CD4-positive, alpha-beta T cell (primary cell): ENCODE measurements around the gene AJUBA. TPM values are rescaled to one million over a fixed set of nuclear protein-coding genes. Genes with fewer than 3 reads are reported as not detected.
A peak's percentile ranks its signal among the peaks of the same experiment; 100 is the strongest.

Experiments
- ATAC-seq: fragments of 200-7000 bp; cut with Tn5 transposase; one replicate; pipeline ENCODE4 v1.10.0; 2022; ENCODE audit warnings: mild to moderate bottlenecking; ENCODE audit not compliant: poor library complexity
- CTCF ChIA-PET: fragments of 350-600 bp; sonication (Branson Sonifier 250); formaldehyde crosslinking; loops from one replicate; lab custom pipeline; 2021; ENCODE audit warnings: antibody characterized with exemption, inconsistent platforms; lab: Charles Lee
- POLR2A ChIA-PET: fragments of 350-600 bp; sonication (Branson Sonifier 250); formaldehyde crosslinking; loops from one replicate; lab custom pipeline; 2021; ENCODE audit warnings: antibody characterized with exemption, inconsistent platforms; lab: Charles Lee
- DNase-seq, 14 experiments: peaks; one replicate each; pipeline ENCODE4 v3.0.0-alpha.2; 2013 to 2020; ENCODE audit warnings: mixed read lengths in 2 of 14
- H3K27ac ChIP-seq, 2 donors: one replicate each; pipeline versions ENCODE4 v1.5.1 to v1.7.0; 2013; ENCODE audit warnings: low read length in 2 of 2, low read depth in 1 of 2, mild to moderate bottlenecking in 1 of 2
- H3K27me3 ChIP-seq, 2 experiments: 1 replicate in 1 of 2; 2 replicates in 1 of 2; pipeline versions ENCODE4 v1.6.1 to v1.7.0; 2013; ENCODE audit warnings: low read length in 2 of 2, control low read depth in 1 of 2, mild to moderate bottlenecking in 1 of 2, moderate library complexity in 1 of 2; ENCODE audit not compliant: insufficient read depth in 2 of 2, control insufficient read depth in 1 of 2
- H3K36me3 ChIP-seq: one replicate; pipeline ENCODE4 v1.6.1; 2013; ENCODE audit warnings: low read length, control low read depth; ENCODE audit not compliant: insufficient read depth
- H3K4me1 ChIP-seq: one replicate; pipeline ENCODE4 v1.6.1; 2013; ENCODE audit warnings: low read length, control low read depth; ENCODE audit not compliant: insufficient read depth
- H3K4me3 ChIP-seq: one replicate; pipeline ENCODE4 v1.5.1; 2013; ENCODE audit warnings: mild to moderate bottlenecking, low read length, moderate library complexity
- H3K9me3 ChIP-seq, 2 experiments: 1 replicate in 1 of 2; 2 replicates in 1 of 2; pipeline versions ENCODE4 v1.6.1 to v1.7.0; 2013; ENCODE audit warnings: low read length in 2 of 2, mild to moderate bottlenecking in 2 of 2, control low read depth in 1 of 2, moderate library complexity in 1 of 2; ENCODE audit not compliant: control insufficient read depth in 1 of 2, insufficient read depth in 1 of 2
- H3K27ac Mint-ChIP-seq: one replicate; pipeline ENCODE4 v1.8.0; 2020; ENCODE audit warnings: mixed read lengths
- H3K27me3 Mint-ChIP-seq: one replicate; pipeline ENCODE4 v1.8.0; 2021; ENCODE audit warnings: mixed read lengths
- H3K36me3 Mint-ChIP-seq: one replicate; pipeline ENCODE4 v1.8.0; 2021; ENCODE audit warnings: low read depth, mixed read lengths
- H3K4me1 Mint-ChIP-seq: one replicate; pipeline ENCODE4 v1.8.0; 2021; ENCODE audit warnings: low read depth, mixed read lengths
- H3K4me3 Mint-ChIP-seq: one replicate; pipeline ENCODE4 v1.8.0; 2020; ENCODE audit warnings: mild to moderate bottlenecking, mixed read lengths
- H3K9me3 Mint-ChIP-seq: one replicate; pipeline ENCODE4 v1.8.0; 2020; ENCODE audit warnings: mixed read lengths
- CTCF ChIP-seq: fragments of 200-600 bp; IDR thresholded peaks from one replicate; pipeline ENCODE4 v1.8.0; 2022; ENCODE audit warnings: antibody characterized with exemption, mild to moderate bottlenecking
- intact Hi-C, 2 experiments: fragments of 100-400 bp; cut with DNase I in 1 of 2; cut with micrococcal nuclease in 1 of 2; formaldehyde crosslinking; loops; one replicate each; pipeline versions ENCODE4 v1.15.1 to v1.9.0; 2023 to 2025; cut with DNase I, micrococcal nuclease
- total RNA-seq, 174 experiments: library from RNA in 2 of 174; stranded (reverse) in 2 of 174; gene quantifications; one replicate each; pipeline ENCODE4 v1.2.3 and lab custom pipeline; 2021 to 2026

Gene AJUBA
- total RNA-seq, 2 experiments from 2014 or later, result 0.67 to 1.1 TPM

DNA sequence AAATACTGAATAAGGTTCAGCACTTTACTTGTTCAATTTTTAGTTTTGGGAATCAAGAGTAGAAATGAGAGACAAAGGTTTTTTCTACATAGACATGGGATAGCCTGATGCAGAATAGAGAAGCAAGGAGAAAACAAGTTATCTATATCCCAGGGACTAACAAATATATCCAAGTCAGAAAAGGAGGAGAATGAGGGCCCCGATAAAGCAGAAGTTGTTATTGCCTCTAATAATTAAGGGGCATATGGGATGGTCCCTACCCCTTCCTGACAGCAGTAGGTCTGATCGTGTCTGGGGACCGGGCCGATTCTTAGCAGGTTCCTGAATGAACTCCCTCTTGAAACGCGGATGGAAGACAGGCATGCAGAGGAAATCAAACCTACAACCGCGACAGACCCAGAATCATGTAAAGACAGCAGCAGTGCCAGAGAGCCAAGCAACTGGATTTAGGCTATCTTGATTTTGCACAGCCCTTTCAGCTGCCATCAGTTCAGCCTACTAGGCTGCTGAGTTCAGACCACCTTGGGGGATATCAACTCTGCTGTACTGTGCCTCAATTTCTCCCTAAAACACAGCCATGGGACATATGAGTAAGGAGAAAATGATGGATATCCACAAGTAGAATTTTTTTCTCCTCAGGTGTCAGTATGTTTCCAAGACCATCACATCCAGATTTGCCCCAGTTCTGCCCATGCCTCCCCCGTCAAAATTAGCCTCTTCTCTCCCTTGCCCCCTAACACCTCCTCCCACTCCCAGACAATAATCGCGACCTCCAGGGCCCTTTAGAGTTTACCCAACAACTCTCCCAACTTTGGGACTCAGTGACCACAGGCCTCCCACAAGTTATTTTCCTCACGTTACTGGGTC lies 53.9 kb downstream of the AJUBA start:
- Mint-ChIP-seq H3K4me1 (peaks cover 7% of the 10 kb centered on the region), H3K9me3 (no peaks in the 10 kb centered on the region), H3K36me3 (peaks cover 26% of the 10 kb centered on the region), H3K27me3 (no peaks in the 10 kb centered on the region), H3K27ac (no peak overlapping the region), H3K4me3 (no peak overlapping the region)
- H3K9me3 ChIP-seq, result no peaks in the 10 kb centered on the region
- peaks cover 30% of the 10 kb centered on the region for H3K4me1 ChIP-seq
- H3K36me3 ChIP-seq, result peaks cover 34% of the 10 kb centered on the region
- H3K4me3 ChIP-seq, result peak overlapping the region; percentile 91
- no peaks in the 10 kb centered on the region for H3K27me3 ChIP-seq
- no peak for TF ChIP-seq CTCF
- no peak for ATAC-seq
- intact Hi-C loops, result loop anchor here (1.0 to 10.0 kb wide), 5 partner anchors 9 to 396 kb away; partner anchors contain the start of genes RBM23 (in 2 of the 2), HAUS4 (in 1 of the 2), LRP10 (in 1 of the 2) and PABPN1 (in 1 of the 2)
- ChIA-PET CTCF (interaction anchor here (1.1 to 3.0 kb wide), 12 partner anchors 9 to 167 kb away, joined by 3 to 17 read pairs (median 5); partner anchors contain the start of genes ACIN1, AJUBA, C14orf119 and CDH24), POLR2A (interaction anchor here (0.5 to 3.6 kb wide), 25 partner anchors 10 to 390 kb away, joined by 3 to 68 read pairs (median 5); partner anchors contain the start of genes ACIN1, AJUBA, C14orf119 and DAD1)
- DNase-seq, result peak in 2 of 14 experiments; percentile 9 to 31
- H3K27ac ChIP-seq, result peak overlapping the region; percentile 79 to 88

GRCh38 chr14:22926316-22926715 lies 56.0 kb downstream of the AJUBA start:
- DNase-seq (no peak), ATAC-seq (no peak)
- Histone ChIP-seq H3K4me1 (peaks cover 30% of the 10 kb centered on the region), H3K4me3 (no peak overlapping the region), H3K27me3 (no peaks in the 10 kb centered on the region), H3K36me3 (peaks cover 51% of the 10 kb centered on the region), H3K9me3 (no peaks in the 10 kb centered on the region), H3K27ac (no peak overlapping the region)
- intact Hi-C loops, result loop anchor here in 1 of 2 experiments (10.0 kb wide), 2 partner anchors 368 to 398 kb away; partner anchors contain the start of gene PABPN1
- TF ChIP-seq CTCF, result no peak
- Mint-ChIP-seq H3K27ac (no peak overlapping the region), H3K4me1 (peaks cover 7% of the 10 kb centered on the region), H3K36me3 (peaks cover 43% of the 10 kb centered on the region), H3K27me3 (no peaks in the 10 kb centered on the region), H3K9me3 (no peaks in the 10 kb centered on the region), H3K4me3 (no peak overlapping the region)
- CTCF ChIA-PET, result no interaction called here
- POLR2A ChIA-PET, result no interaction called here

DNA sequence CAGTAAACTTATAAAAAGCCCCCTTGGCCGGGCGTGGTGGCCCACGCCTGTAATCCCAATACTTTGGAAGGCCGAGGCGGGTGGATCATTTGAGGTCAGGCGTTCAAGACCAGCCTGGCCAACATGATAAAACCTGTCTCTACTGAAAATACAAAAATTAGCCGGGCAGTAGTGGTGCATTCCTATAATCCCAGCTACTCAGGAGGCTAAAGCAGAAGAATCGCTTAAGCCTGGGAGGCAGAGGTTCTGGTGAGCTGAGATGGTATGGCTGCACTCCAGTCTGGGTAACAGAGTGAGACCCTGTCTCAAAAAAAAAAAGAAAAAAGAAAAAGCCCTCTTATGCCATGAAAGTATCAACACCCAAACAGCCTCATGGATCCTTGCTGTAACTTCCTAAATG lies 56.8 kb downstream of the AJUBA start:
- no peaks in the 10 kb centered on the region for H3K9me3 Mint-ChIP-seq
- no peaks in the 10 kb centered on the region for H3K27me3 Mint-ChIP-seq
- H3K4me1 Mint-ChIP-seq, result peaks cover 7% of the 10 kb centered on the region
- H3K4me3 Mint-ChIP-seq, result no peak overlapping the region
- DNase-seq (no peak), ATAC-seq (no peak)
- no peak overlapping the region for H3K4me3 ChIP-seq
- ChIA-PET POLR2A (no interaction called here), CTCF (no interaction called here)
- H3K4me1 ChIP-seq, result peaks cover 26% of the 10 kb centered on the region
- H3K27ac Mint-ChIP-seq, result no peak overlapping the region
- H3K9me3 ChIP-seq, result no peaks in the 10 kb centered on the region
- H3K27me3 ChIP-seq, result no peaks in the 10 kb centered on the region
- H3K36me3 ChIP-seq, result peaks cover 56% of the 10 kb centered on the region
- H3K36me3 Mint-ChIP-seq, result peaks cover 50% of the 10 kb centered on the region
- TF ChIP-seq CTCF, result no peak
- intact Hi-C loops, result loop anchor here in 1 of 2 experiments (10.0 kb wide), 2 partner anchors 369 to 399 kb away; partner anchors contain the start of gene PABPN1
- no peak overlapping the region for H3K27ac ChIP-seq
